ENCODE measurements around the gene CCR6.

Gene CCR6

GRCh38 chr6:167116109-167116837 is 6.6 kb upstream of the CCR6 start:
- TF ChIP-seq REST (IDR thresholded peaks at IDR 0.05; ENCODE audit: insufficient read depth in 1 of 2, low read depth in 2 of 2, low read length in 2 of 2), result no peak
- TF ChIP-seq SIN3A (IDR thresholded peaks at IDR 0.05; ENCODE audit: borderline replicate concordance, insufficient read depth, low read length), result no peak
- TF ChIP-seq POLR2AphosphoS5 (IDR thresholded peaks at IDR 0.05; ENCODE audit: low read depth, low read length), result no peak
- no peak for TF ChIP-seq FOXP2 (optimal IDR thresholded peaks at IDR 0.05; ENCODE audit: borderline replicate concordance, extremely low read depth, extremely low read length, insufficient read depth)
- no peak for TF ChIP-seq TAF1 (IDR thresholded peaks at IDR 0.05; ENCODE audit: borderline replicate concordance, insufficient read depth, low read length)

- TF ChIP-seq REST (IDR thresholded peaks at IDR 0.05; ENCODE audit: insufficient read depth in 1 of 2, low read depth in 2 of 2, low read length in 2 of 2) (no peak), TAF1 (IDR thresholded peaks at IDR 0.05; ENCODE audit: borderline replicate concordance, insufficient read depth, low read length) (no peak), POLR2AphosphoS5 (IDR thresholded peaks at IDR 0.05; ENCODE audit: low read depth, low read length) (no peak), SIN3A (IDR thresholded peaks at IDR 0.05; ENCODE audit: borderline replicate concordance, insufficient read depth, low read length) (no peak), FOXP2 (optimal IDR thresholded peaks at IDR 0.05; ENCODE audit: borderline replicate concordance, extremely low read depth, extremely low read length, insufficient read depth) (no peak)
Measured at GRCh38 chr6:167116838-167117228, 6.1 kb upstream of the CCR6 start.

GRCh38 chr6:167118006-167118405 is 4.9 kb upstream of the CCR6 start:
- TF ChIP-seq SIN3A (IDR thresholded peaks at IDR 0.05; ENCODE audit: borderline replicate concordance, insufficient read depth, low read length) (no peak), TAF1 (IDR thresholded peaks at IDR 0.05; ENCODE audit: borderline replicate concordance, insufficient read depth, low read length) (no peak), FOXP2 (optimal IDR thresholded peaks at IDR 0.05; ENCODE audit: borderline replicate concordance, extremely low read depth, extremely low read length, insufficient read depth) (no peak), REST (IDR thresholded peaks at IDR 0.05; ENCODE audit: insufficient read depth in 1 of 2, low read depth in 2 of 2, low read length in 2 of 2) (no peak), POLR2AphosphoS5 (IDR thresholded peaks at IDR 0.05; ENCODE audit: low read depth, low read length) (no peak)

- TF ChIP-seq REST (IDR thresholded peaks at IDR 0.05; ENCODE audit: insufficient read depth in 1 of 2, low read depth in 2 of 2, low read length in 2 of 2) (no peak), TAF1 (IDR thresholded peaks at IDR 0.05; ENCODE audit: borderline replicate concordance, insufficient read depth, low read length) (no peak)
Measured at GRCh38 chr6:167118839-167119238, 4.1 kb upstream of the CCR6 start.
